ENCODE data around the gene ROBO1. TPM values are rescaled to one million over a fixed set of nuclear protein-coding genes. Genes with fewer than 3 reads are reported as not detected.
"Not testable (repeated sequence)": the region's sequence is repeated elsewhere in the genome, so short reads cannot be mapped to it uniquely, and the experiment has no call there.

The ROBO1 gene
- total and polyA plus RNA-seq, 2 of the 13 experiments (the other 11 are each of a cell fraction or from before 2014, with no cell fraction given): 52.2 to 71.0 TPM

DNA sequence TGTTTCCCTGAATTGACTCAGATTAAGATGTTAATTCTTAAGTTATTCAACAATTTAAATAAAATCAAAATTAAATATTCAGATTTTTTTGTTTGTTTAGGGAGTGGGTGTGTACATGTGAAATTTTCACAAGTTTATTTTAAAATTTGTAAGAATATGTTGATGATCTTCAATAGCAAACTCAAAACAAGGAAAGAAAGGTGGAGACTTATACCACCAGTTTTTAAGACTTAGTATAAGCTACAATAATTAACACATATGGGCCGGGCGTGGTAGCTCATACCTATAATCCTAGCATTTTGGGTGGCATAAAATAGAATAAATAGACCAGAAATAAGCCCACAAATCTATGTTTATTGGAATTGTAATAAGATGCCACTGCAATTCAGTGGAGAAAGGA, 1084.5 kb downstream of the ROBO1 start (continued):
- TF ChIP-seq PREB (CRISPR knock-in tag; IDR thresholded peaks at IDR 0.05): no peak
- TF ChIP-seq ZNF550 (CRISPR knock-in tag; IDR thresholded peaks at IDR 0.05; ENCODE audit: borderline replicate concordance): no peak
- TF ChIP-seq SMYD3 (CRISPR knock-in tag; IDR thresholded peaks at IDR 0.05): no peak
- no peak for TF ChIP-seq MXD3 (CRISPR knock-in tag; IDR thresholded peaks at IDR 0.05)
- TF ChIP-seq AGO2 (optimal IDR thresholded peaks at IDR 0.05; ENCODE audit: low read depth, low read length): no peak

DNA sequence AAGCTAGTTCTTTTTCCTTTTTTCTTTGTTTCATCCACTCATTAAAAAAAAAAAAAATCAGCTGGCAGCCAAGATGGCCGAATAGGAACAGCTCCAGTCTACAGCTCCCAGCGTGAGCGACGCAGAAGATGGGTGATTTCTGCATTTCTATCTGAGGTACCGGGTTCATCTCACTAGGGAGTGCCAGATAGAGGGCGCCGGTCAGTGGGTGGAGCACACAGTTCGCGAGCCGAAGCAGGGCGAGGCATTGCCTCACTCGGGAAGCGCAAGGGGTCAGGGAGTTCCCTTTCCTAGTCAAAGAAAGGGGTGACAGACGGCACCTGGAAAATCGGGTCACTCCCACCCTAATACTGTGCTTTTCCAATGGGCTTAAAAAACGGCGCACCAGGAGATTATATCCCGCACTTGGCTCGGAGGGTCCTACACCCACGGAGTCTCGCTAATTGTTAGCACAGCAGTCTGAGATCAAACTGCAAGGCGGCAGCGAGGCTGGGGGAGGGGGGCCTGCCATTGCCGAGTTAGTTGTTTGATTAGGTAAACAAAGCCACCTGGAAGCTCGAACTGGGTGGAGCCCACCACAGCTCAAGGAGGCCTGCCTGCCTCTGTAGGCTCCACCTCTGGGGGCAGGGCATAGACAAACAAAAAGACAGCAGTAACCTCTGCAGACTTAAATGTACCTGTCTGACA, 1092.5 kb downstream of the ROBO1 start:
- H3K4me1 ChIP-seq (ENCODE audit: insufficient read depth, low read length); H3K27ac ChIP-seq (ENCODE audit: extremely low read length, insufficient read depth, low read length); H2AFZ ChIP-seq (ENCODE audit: low read length); H3K36me3 ChIP-seq (replicated peaks in 1 of 2; ENCODE audit: control insufficient read depth in 1 of 2, insufficient read depth in 2 of 2, low read length in 2 of 2); H3K4me3 ChIP-seq (replicated peaks in 1 of 3; ENCODE audit: insufficient read depth in 1 of 3, low read depth in 2 of 3, low read length in 3 of 3); DNase-seq (ENCODE audit: low spot score); BruUV-seq (replicated peaks); ATAC-seq; intact Hi-C loops (cut with micrococcal nuclease; ENCODE audit: unreplicated experiment); H3K9me3 ChIP-seq (ENCODE audit: low read length); in situ Hi-C loops (cut with HindIII; ENCODE audit: extremely low pct_ligation_motif_present, low pct_unique_long_range_greater_than_20kb); H3K79me2 ChIP-seq (ENCODE audit: insufficient read depth, low read length); POLR2A ChIA-PET; H3K27me3 ChIP-seq (ENCODE audit: control insufficient read depth in 1 of 2, insufficient read depth in 2 of 2, low read length in 2 of 2); CTCF ChIA-PET (ENCODE audit: low intra/inter-chr PET ratio, low total read pairs); H3K4me2 ChIP-seq (ENCODE audit: low read depth, low read length); FAIRE-seq; H4K20me1 ChIP-seq (ENCODE audit: insufficient read depth, low read length); H3K9ac ChIP-seq (ENCODE audit: insufficient read depth, low read depth, low read length): not testable (repeated sequence)
- 0 out of 2 replicates have a peak, but pooled peaks have one; percentile 14 for TF ChIP-seq ZBTB33 (CRISPR knock-in tag; IDR thresholded peaks at IDR 0.05)
- 94% methylated on average over 25 of the region's 25 CpGs for WGBS (ENCODE audit: low lambda C conversion rate)
